Measurements from ENCODE around the gene LOXHD1.

The LOXHD1 gene

GRCh38 chr18:46562674-46563192 is 94.3 kb downstream of the LOXHD1 start:
- no peak for TF ChIP-seq CTCF (IDR thresholded peaks at IDR 0.05)

- no peak for TF ChIP-seq CTCF (IDR thresholded peaks at IDR 0.05)
These were observed 96.4 kb downstream of the LOXHD1 start for GRCh38 chr18:46560671-46561045.

- TF ChIP-seq CTCF (IDR thresholded peaks at IDR 0.05), result no peak
These were observed 96.9 kb downstream of the LOXHD1 start for GRCh38 chr18:46559946-46560670.

GRCh38 chr18:46559296-46559695 is 97.7 kb downstream of the LOXHD1 start:
- TF ChIP-seq CTCF (IDR thresholded peaks at IDR 0.05), result no peak

GRCh38 chr18:46556590-46557206 is 100.3 kb downstream of the LOXHD1 start:
- no peak for TF ChIP-seq CTCF (IDR thresholded peaks at IDR 0.05)

GRCh38 chr18:46555724-46556123 is 101.3 kb downstream of the LOXHD1 start:
- peak; percentile 72 for TF ChIP-seq CTCF (IDR thresholded peaks at IDR 0.05)

GRCh38 chr18:46555213-46555612 is 101.8 kb downstream of the LOXHD1 start:
- TF ChIP-seq CTCF (IDR thresholded peaks at IDR 0.05), result no peak
